Liver (tissue), 3 donors: ENCODE results near the gene HHIPL1.

ENCODE experiments used
- ATF3 ChIP-seq: IDR thresholded peaks from 2 replicates; pipeline ENCODE4 v1.6.1; 2016; ENCODE audit warnings: antibody characterized with exemption
- CTCF ChIP-seq: fragments of 150-350 bp; IDR thresholded peaks from 2 replicates; pipeline ENCODE4 v1.5.1; 2017; ENCODE audit warnings: improper control_type of control experiment, low read depth, low read length; ENCODE audit not compliant: missing input control
- FOXA1 ChIP-seq: IDR thresholded peaks from 2 replicates; pipeline ENCODE4 v1.6.1; 2016; ENCODE audit warnings: antibody characterized with exemption
- GABPA ChIP-seq, 2 donors: IDR thresholded peaks in 1 of 2; conservative IDR thresholded peaks in 1 of 2; 2 replicates each; pipeline ENCODE4 v1.6.1; 2016; ENCODE audit warnings: antibody characterized with exemption in 2 of 2, mild to moderate bottlenecking in 1 of 2, moderate library complexity in 1 of 2
- JUND ChIP-seq, 2 donors: IDR thresholded peaks; 2 replicates each; pipeline ENCODE4 v1.6.1; 2016; ENCODE audit warnings: antibody characterized with exemption in 2 of 2
- MAX ChIP-seq: IDR thresholded peaks from 2 replicates; pipeline ENCODE4 v1.6.1; 2016; ENCODE audit warnings: antibody characterized with exemption
- REST ChIP-seq: IDR thresholded peaks from 2 replicates; pipeline ENCODE4 v1.6.1; 2016; ENCODE audit warnings: antibody characterized with exemption, mild to moderate bottlenecking
- RXRA ChIP-seq, 2 donors: IDR thresholded peaks; 2 replicates each; pipeline ENCODE4 v1.6.1; 2017 to 2018; ENCODE audit warnings: antibody characterized with exemption in 2 of 2, mild to moderate bottlenecking in 1 of 2
- SP1 ChIP-seq: IDR thresholded peaks from 2 replicates; pipeline ENCODE4 v1.6.1; 2018; ENCODE audit warnings: antibody characterized with exemption, mild to moderate bottlenecking
- TAF1 ChIP-seq: conservative IDR thresholded peaks from 2 replicates; pipeline ENCODE4 v1.6.1; 2016; ENCODE audit warnings: antibody characterized with exemption, mild to moderate bottlenecking
- YY1 ChIP-seq: IDR thresholded peaks from 2 replicates; pipeline ENCODE4 v1.6.1; 2016; ENCODE audit warnings: antibody characterized with exemption, mild to moderate bottlenecking
- donor health status: healthy.
- donor health status: healthy.

GRCh38 chr14:99673305-99674063 lies 28.6 kb downstream of the HHIPL1 start:
- TF ChIP-seq CTCF, result no peak
- TF ChIP-seq GABPA (IDR thresholded peaks at IDR 0.05 in 1 of 2, conservative IDR thresholded peaks at IDR 0.05 in 1 of 2), result no peak
- TF ChIP-seq MAX, result no peak
- TF ChIP-seq ATF3, result no peak
- no peak for TF ChIP-seq SP1
- TF ChIP-seq JUND (IDR thresholded peaks at IDR 0.05), result no peak
- no peak for TF ChIP-seq TAF1
- no peak for TF ChIP-seq YY1
- TF ChIP-seq REST, result no peak
- no peak for TF ChIP-seq RXRA (IDR thresholded peaks at IDR 0.05)
- no peak for TF ChIP-seq FOXA1
